ENCODE measurements around the gene PRRC2C. TPM values are rescaled to one million over a fixed set of nuclear protein-coding genes. Genes with fewer than 3 reads are reported as not detected.

PRRC2C gene
- total and polyA plus RNA-seq, 2 of the 13 experiments (the other 11 are each of a cell fraction or from before 2014, with no cell fraction given) = 46.2 to 57.0 TPM

DNA sequence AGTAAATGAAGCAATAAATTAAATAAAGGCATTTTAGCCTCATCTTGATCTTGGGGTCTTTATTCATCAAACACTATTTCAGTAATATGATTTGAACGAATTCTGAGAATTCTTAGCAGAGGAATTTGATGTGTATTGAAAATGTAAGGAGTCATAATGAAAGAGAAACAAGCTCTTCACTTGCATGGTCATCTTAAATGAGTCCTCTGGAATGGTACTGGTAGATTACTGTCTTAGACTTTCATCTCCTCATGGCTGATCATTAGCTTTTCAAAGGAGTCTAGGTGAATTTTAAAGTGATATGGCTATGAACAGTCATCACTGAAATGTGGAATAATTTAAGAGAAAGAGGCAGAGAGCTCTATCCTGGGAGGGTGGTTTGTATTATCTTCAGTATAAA is 30.0 kb downstream of the PRRC2C start:
- Histone ChIP-seq H3K27me3 (ENCODE audit: control insufficient read depth in 1 of 2, insufficient read depth in 2 of 2, low read length in 2 of 2) (no peaks in the 10 kb centered on the region), H2AFZ (ENCODE audit: low read length) (no peak overlapping the region), H3K36me3 (replicated peaks in 1 of 2; ENCODE audit: control insufficient read depth in 1 of 2, insufficient read depth in 2 of 2, low read length in 2 of 2) (peaks cover 12 to 61% of the 10 kb centered on the region in 2 experiments), H3K9ac (ENCODE audit: insufficient read depth, low read depth, low read length) (no peak overlapping the region), H3K9me3 (ENCODE audit: low read length) (no peaks in the 10 kb centered on the region), H4K20me1 (ENCODE audit: insufficient read depth, low read length) (peaks cover 31% of the 10 kb centered on the region), H3K4me2 (ENCODE audit: low read depth, low read length) (no peak overlapping the region), H3K4me1 (ENCODE audit: insufficient read depth, low read length) (no peaks in the 10 kb centered on the region; the same call in 1 of the 2 replicates), H3K79me2 (ENCODE audit: insufficient read depth, low read length) (peaks cover 48% of the 10 kb centered on the region), H3K27ac (ENCODE audit: extremely low read length, insufficient read depth, low read length) (no peak overlapping the region), H3K4me3 (replicated peaks in 1 of 3; ENCODE audit: insufficient read depth in 1 of 3, low read depth in 2 of 3, low read length in 3 of 3) (no peak overlapping the region)
- BruUV-seq (replicated peaks) = no TSS peak
- no peak for DNase-seq (ENCODE audit: low spot score)
- FAIRE-seq = no peak
- CTCF ChIA-PET (ENCODE audit: low intra/inter-chr PET ratio, low total read pairs) = no interaction called here
- POLR2A ChIA-PET = no interaction called here
- in situ Hi-C loops (cut with HindIII; ENCODE audit: extremely low pct_ligation_motif_present, low pct_unique_long_range_greater_than_20kb) (no loop called here), intact Hi-C loops (cut with micrococcal nuclease; ENCODE audit: unreplicated experiment) (no loop called here)
- 96% methylated on average over 1 of the region's 1 CpG for WGBS (ENCODE audit: low lambda C conversion rate)
- ATAC-seq = no peak
- no peak for TF ChIP-seq ZNF510 (CRISPR knock-in tag; IDR thresholded peaks at IDR 0.05; ENCODE audit: low read depth)
- no peak for TF ChIP-seq ZEB1 (IDR thresholded peaks at IDR 0.05; ENCODE audit: insufficient replicate concordance, low read depth)
- TF ChIP-seq ZNF142 (CRISPR knock-in tag; IDR thresholded peaks at IDR 0.05) = no peak
- TF ChIP-seq THYN1 (CRISPR knock-in tag; IDR thresholded peaks at IDR 0.05; ENCODE audit: borderline replicate concordance, low read depth) = no peak
- TF ChIP-seq REL (CRISPR knock-in tag; conservative IDR thresholded peaks at IDR 0.05) = no peak
- no peak for TF ChIP-seq NBN (conservative IDR thresholded peaks at IDR 0.05)

Measured in HepG2 (cell line).